LoVo (cell line): ENCODE data around the gene PFDN6.
"Not testable (repeated sequence)": the region's sequence is repeated elsewhere in the genome, so short reads cannot be mapped to it uniquely, and the experiment has no call there.

Experiments
- DNase-seq: peaks from one replicate; pipeline ENCODE4 v3.0.0-alpha.2; 2016; ENCODE audit warnings: low spot score

Gene PFDN6

DNA sequence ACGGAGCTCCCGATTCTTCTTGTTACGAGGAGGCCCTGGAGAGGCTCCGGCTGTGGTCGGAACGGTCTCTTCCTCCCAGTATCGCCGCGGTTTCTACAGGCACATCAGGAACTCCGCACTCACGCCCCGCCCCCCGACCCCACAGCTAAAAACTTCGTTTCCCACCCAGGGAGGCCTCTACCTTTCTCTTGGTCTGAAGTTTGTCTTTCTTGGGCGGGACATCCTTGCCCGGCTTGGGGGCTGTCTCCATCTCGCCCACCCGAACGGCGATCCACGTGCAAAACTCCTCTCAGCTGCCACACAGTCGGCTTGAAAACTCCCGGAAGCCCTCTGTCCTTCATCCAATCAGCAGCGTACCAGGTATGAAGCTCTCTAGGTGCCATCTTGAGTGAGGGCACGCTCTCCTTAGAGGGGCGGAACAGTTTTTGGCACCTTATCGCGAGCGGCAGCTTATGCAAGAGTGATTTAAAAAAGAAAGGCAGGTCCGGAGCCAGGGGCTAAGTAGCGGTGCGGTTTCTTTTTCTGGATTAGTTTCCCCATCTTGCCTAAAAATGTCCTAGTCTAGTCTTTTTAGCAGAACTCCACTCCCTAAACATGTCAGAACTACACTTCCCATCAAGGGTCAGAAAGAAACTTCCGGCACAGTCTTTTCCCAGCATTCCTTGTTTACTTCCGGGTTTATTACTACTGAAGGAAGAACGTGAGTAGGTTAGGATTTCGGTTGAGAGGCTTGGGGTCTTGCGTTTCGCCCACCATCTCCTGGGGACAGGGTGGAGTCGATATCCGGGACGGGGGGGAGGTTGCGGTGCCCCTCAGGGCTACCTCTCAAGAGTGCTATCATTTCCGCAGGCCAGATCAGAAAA, at the start of gene PFDN6, which contains the start of gene WDR46:
PFDN6 (plus strand) TSS at position 681 of the 863 bp plus-strand sequence. CDS start 256 bp downstream, outside the sequence.
WDR46 (minus strand) TSS at position 319 of the 863 bp plus-strand sequence; CDS start at position 250, 69 bp downstream.
- peak; percentile 89 for DNase-seq

DNA sequence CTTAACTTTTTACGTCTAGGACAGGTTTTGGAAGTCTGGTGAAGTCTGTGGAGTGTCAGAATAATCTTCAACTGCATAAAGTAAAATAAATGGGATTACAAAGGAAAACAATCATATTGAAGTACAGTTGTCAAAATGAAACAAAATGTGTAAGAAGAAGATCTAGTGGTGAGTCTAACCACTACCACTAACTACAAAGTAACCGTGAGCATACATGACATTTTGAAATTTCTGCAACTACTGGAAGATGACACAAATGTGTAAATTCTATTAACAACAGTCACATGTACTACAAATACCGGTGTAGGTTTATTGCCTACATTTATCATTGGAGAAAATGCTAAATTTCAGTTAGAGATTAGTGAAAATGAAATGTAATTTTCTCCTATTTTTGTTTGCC, 47.4 kb upstream of the PFDN6 start:
- no peak for DNase-seq

DNA sequence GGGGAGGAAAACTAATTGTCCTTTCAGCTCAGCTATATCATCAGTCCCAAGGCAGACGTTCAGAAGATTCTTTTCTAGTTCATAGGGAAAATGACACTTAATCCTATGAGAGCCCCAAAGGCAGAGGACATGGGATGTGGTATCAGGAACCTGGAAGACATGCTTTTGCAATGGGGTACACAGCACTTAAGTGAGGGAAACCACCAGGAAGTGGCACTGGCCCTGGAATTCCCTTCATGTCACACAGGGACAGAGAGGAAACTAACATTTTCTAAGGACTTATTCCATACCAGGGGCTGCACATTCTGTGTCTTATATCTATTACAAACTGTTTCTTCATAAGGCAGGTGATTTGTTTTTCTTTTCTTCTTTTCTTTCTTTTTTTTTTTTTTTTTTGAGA, 45.9 kb upstream of the PFDN6 start:
- no peak for DNase-seq

DNA sequence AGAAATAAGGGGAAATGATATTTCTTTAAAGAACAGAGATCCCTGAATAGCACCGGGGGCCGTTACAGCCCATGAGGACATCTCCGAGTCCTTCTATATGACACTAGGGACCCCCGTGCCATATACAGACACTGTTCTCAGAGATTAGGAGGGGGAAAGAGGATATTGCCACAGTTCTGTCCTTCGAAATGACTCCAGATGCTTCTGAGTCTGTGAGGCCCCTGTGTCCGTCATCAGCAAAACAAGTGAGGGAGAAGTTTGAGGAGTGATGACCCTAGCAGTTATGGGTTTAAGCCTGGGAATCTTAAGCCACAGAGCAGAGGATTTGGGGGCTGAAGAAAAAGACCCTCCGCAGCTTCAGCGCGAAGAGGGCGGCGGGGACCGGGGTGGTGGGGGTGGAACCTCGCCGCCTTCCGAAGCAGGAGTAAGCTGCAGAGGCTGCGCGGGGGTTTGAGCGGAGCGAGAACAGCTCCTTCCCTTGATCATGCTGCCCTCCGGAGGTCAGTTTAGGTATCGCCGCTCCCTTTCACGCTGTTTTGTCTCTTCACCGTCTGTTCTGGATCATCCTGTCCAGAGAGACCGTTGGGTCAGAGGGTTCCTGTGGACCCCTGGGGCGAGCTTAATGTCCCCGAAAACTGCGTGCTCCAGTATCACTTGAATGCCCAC, 41.3 kb upstream of the PFDN6 start:
- peak; percentile 83 for DNase-seq

DNA sequence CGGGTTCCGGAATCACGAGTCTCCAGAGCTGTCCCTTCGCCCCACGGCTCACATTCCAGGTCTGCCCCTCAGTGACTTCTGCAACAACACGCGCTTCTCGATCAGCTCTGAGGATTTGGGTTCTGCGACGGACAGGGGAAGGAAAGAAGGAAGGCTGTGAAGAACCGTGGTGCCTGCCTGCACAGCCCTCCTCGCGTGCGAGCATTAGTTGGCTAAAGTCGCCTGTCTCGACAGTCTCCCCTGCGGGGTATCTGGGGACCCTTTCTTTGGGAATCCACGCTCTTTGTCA, 40.8 kb upstream of the PFDN6 start:
- no peak for DNase-seq

DNA sequence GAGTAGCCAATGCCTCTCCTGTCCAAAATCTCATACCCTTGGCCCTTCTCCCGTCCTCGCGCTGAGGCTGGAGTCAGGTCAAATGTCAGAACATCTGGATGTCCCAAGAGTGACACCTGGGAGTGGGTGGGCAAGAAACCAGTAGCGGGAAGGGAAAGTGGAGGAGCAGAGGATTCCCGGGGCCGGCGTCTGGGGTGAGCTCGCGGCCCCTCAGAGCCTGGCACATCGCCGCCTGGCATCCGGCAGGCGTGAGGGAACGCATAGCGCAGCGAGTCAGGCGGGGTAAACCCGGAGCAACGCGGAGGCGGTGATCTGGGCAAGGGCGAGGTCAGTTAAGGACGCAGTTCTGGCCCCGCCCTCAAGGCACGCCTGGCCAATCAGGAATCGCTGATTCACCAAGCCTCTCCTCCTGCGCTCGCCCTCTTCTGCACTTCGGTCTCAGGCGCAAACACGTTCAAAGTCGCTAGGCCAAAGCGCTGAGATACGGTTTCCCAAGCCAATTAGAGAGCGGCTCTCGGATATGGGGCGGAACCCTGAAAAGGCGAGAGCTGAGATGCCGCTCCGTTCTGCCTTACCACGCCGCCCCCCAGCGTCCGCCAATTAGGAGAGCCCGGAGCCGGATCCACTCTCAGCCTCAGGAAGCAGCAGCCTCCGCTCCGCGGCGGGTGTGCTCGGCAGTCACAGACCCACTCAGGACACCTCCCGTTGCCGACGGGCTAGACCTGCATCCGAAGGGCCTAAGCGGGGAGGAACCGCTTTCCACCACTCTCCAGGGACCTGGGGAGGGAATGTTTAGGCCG, 40.3 kb upstream of the PFDN6 start:
- peak; percentile 99 for DNase-seq

DNA sequence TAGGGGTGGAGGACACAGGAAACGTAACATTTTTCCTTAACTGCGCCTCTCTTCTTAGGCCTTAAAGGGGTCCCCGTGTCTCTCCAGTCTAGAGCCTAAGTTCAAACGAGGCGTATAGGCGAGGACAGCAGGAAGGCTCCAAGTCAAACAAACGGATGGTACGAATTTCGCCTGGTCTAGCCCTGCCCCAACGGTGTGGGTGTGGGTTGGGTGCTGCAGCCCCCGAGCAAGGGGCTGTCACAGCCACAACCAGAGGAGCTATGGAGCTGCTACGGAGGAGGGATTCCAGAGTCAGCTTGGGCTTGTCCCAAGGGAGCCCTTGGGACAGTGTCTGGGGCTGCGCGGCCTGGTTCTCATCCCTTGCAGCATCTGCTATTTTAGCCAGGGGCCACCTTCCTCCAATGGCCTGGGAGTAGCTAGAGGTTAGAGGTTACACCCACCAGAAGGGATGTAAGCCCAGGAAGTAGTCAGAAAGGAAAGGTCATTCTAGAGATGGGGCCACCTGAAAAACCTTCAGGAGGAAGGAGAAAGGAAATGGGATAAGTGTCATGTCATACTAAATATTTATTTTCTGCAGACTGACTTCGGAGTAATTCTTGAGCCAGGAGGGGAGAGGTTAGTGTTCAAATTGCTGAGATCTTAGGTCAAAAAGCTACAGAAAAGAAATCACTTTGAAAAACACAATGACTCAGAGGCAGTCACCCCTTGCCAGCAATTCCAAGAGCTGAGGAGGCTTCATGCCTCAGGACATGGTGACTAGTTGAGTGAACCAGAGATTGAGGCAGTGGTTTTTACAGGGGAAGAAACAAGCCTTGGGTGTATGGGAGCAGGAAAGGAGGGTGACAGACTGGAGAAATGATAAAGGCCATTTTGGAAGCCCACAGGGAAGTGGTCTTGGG, 39.4 kb upstream of the PFDN6 start:
- DNase-seq, result no peak

DNA sequence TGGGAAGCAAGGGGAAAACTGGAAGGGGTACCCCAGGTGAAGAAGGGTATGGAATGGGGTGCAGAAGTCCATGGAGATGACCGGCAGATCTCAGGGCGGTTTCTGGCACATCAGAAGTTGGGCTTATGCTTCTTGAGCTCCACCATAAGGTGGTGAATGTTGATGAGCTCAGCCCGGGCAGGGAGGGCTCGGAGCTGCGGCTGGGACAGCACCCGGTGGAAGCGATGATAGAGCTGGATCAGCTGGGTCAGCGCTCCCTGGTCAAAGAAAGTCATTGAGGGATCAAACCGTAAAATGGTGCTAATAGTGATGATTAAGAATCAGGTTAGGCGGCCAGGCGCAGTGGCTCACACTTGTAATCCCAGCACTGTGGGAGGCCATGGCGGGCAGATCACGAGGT, 38.7 kb upstream of the PFDN6 start:
- DNase-seq, result no peak

DNA sequence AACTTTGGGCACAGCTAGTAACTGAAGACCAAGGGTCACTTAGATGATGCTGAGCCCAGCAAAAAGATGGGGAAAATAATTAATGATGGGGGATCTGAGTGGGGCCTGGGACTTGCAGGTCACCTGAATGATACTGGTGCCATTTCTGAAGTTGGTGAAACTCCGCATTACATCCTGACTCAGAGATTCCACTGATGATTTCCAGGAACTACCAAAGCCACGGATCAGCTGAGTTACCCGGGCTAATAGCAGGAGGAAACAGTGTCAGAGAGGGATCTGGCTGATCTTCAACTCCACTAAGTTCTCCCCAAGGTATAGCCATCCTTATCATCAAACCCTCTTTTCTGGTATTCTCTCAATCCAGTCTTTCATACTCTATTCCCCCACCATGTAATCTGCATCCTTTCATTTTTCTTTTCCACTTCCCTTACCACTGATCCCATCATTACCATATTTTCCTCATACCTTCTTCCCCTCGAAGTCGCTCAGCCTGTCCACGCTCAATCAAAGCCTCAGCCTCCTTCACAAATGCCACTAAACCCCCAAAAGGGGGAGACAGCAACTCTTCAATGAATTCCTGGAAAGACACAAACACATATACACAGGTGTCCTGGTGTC, 37.9 kb upstream of the PFDN6 start:
- no peak for DNase-seq

DNA sequence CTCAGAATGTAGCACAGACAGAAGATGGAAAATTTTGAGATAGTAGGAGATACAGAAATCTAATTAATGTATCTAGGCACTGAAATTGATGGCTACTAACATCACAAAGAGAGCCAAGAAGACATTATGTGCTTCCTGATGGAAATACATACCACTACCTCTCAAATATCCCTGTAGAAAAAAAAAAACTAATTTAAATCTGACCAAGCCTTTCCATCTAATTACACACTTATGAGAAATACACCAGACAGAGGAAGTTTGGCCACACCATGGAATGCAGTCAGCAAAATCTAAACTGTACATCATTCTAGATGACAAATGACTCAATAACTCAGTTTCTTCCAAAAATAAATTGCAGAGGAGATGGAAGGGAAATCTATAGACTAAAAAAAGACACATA, 36.6 kb upstream of the PFDN6 start:
- no peak for DNase-seq

DNA sequence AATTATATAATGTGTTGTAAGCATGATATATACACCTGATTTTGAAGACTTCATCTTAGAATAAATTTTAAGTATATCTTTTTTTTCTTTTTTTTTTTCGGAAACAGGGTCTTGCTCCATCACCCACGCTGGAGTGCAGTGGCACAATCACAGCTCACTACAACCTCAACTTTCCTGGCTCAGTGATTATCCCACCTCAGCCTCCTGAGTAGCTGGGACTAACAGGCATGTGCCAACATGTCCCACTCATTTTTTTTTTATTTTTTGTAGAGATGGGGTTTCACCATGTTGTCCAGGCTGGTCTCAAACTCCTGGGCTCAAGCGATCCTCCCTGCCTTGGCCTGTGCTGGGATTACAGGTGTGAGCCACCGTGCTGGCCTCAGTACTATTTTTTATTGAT, 34.8 kb upstream of the PFDN6 start:
- no peak for DNase-seq

DNA sequence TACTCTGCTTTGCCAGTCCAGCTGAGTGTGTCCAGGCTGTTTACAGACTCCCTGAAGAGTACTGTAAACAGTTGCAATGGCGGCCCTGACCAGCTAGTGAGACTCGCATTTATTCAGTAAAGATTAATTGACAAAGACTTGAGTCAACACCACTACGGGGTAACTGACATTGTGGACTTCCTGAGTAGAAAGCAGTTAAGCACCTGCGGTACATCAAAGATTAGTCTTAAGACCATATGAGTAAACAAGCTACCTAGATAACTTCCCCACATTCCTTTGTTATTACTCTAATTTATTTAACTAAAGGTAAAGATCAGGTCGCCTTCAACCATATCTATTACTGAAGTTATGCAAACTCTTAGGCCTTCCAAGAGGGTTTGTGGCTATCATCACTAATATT, 30.4 kb upstream of the PFDN6 start:
- DNase-seq, result no peak

DNA sequence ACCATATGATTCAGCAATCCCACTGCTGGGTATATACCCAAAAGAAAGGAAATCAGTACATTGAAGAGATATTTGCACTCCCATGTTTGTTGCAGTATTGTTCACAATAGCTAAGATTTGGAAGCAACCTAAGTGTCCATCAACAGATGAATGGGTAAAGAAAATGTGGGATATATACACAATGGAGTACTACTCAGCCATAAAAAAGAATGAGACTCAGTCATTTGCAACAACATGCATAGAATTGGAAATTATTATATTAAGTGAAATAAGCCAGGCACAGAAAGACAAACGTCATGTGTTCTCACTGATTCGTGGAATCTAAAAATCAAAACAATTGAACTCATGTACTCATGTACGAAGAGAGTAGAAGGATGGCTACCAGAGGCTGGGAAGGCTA, 26.9 kb upstream of the PFDN6 start:
- DNase-seq, result not testable (repeated sequence)

DNA sequence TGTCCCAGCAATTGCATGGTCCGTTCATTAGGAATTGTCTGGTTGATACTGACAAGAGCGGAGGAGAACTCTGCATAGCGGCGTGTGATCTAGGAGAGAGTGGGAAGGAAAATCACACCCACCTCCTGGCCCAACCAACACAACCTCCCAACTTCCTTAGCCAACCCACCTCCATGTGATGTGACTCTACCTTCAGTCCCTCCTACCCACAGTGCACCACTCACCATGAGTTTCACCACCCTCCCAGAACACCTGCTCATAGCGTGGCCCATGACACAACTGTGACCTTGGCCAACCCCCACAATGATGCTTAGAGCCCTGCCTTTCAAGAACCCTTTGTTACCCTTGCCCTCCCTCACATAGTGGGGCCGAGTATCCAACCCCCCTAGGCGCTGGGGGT, 25.4 kb upstream of the PFDN6 start:
- DNase-seq, result no peak

DNA sequence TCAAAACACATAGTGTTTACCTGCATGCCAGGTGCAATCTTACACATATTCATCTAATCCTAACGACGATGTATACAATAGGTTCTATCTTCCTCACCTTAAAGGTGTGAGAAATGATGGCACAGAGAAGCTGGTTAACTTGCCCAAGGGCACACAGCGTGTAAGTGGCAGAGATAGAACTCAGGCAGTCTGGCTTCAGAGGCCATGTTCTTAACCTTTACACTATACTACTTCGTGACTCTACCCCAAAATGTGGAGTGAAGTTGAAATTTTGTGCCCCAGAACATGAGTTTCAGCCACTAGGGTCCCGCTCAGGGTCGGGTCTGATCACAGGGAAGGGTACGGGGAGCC, 18.3 kb upstream of the PFDN6 start:
- no peak for DNase-seq

DNA sequence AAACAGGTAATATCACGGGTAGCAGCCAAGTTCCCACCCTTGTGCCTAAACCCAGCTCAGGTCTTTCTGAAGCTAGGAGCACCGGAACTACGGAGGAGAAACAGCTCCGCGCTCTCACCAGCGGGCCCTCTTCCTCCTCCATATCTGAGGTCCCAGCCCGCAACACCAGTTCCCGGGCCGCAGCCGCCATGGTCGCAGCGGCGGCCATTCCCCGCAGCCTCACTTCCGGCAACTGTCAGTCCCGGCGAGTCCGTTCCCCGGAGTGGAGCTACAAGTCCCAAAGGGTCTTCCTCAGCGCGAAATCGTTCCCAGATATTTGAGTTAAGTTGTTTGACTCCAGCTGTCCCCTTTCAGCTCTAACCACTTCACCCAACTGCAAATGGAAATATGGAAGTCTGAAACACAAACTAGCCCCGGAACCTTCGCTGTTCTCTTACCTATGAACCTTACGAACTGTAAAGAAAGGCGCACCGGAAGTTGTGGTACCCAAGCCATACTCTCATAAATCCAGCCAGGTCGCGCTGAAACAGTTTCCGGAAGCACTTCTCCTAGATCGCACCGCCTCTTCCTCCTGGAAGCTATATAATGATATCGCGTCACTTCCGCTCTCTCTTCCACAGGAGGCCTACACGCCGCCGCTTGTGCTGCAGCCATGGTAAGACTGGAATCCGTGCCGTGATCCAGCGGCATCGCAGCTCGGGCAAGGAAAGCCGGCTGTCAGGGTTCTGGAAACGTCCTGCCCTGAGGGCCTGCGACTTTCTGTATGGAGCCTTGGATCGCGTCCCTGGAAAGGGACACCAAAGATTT, 17.7 kb upstream of the PFDN6 start, which contains the start of the genes RPS18 and VPS52:
RPS18 (plus strand) TSS at position 608 of the 807 bp plus-strand sequence; CDS start at position 653, 45 bp downstream.
VPS52 (minus strand) TSS at position 409 of the 807 bp plus-strand sequence; CDS start at position 208, 201 bp downstream.
- peak; percentile 98 for DNase-seq

DNA sequence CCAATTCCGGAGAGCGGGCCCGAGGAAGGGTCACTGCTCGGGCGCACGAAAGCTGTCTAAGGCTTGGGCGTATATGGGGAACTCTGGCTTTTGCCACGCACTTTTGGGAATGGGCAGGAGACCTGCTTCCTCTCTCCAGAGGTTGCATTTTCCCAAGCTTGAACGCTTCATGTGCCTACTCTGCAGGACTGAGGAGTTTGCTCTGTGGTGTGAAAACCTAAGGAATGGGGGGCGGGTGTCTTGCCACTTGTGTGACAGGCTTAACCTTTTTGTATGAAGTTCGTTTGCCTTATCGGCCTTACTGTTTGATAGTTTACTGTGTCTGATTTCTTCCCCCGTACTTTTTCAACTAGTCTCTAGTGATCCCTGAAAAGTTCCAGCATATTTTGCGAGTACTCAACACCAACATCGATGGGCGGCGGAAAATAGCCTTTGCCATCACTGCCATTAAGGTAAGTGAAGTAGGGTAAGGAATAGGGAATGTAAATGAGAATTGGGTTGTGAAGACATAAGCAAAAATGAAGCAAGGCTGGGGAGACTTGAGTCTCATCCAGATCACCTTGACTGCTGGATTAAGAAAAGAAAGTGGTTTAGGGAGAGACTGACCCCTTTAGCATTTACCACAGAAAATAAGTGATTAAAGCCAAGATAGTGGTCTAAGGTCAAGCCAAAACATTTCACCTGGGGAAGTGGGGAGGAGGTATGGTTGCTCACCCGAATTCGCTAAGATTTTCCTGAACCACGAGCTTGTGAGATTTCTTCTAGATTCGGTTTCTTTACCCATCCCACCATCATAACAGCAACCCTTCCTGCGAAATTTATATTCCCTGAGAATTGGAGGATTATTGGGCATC, 16.9 kb upstream of the PFDN6 start:
- no peak for DNase-seq

DNA sequence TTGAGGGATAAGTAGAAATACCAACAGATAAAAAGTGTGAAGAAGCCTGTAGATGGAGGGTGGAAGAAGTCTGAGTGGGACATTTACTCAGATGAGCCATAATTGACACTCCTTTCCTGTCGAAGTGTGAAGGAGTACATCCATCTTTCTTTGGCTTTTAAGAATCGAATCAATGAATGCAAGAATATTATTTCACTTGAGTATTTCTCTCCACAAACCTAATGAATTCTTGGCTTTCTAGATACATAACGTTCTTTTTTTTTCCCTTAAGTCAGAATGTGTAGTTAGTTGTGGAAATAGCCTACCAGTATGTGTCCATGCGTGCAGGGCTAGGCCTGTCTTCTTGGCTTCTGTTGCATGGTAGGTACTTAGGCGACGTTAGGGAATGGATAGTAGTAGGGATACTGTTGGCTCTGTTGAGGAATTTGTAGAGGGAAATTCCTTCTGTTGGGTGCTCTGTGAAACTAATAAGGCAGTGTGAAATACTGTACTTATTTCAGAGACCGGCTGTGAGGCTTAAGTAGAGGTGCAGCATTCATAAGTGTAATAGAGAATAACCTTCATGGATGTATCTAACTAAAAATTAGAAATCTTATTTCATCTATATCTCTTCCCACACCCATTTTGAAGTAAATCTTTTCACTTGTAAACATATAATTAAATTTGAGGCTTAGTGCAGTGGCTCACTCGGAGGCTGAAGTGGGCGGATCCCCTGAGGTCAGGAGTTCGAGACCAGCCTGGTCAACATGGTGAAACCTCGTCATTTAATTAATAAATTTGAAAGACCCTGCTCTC, 16.1 kb upstream of the PFDN6 start:
- DNase-seq, result no peak
